ENCODE results near the gene TRIM7. TPM values are rescaled to one million over a fixed set of nuclear protein-coding genes. Genes with fewer than 3 reads are reported as not detected.
A peak's percentile ranks its signal among the peaks of the same experiment; 100 is the strongest.

Gene TRIM7
- total and polyA plus RNA-seq, 9 of the 15 experiments (the other 6 are each of a cell fraction or from before 2014, with no cell fraction given), result 2.6 to 14.9 (median 8.9) TPM

DNA sequence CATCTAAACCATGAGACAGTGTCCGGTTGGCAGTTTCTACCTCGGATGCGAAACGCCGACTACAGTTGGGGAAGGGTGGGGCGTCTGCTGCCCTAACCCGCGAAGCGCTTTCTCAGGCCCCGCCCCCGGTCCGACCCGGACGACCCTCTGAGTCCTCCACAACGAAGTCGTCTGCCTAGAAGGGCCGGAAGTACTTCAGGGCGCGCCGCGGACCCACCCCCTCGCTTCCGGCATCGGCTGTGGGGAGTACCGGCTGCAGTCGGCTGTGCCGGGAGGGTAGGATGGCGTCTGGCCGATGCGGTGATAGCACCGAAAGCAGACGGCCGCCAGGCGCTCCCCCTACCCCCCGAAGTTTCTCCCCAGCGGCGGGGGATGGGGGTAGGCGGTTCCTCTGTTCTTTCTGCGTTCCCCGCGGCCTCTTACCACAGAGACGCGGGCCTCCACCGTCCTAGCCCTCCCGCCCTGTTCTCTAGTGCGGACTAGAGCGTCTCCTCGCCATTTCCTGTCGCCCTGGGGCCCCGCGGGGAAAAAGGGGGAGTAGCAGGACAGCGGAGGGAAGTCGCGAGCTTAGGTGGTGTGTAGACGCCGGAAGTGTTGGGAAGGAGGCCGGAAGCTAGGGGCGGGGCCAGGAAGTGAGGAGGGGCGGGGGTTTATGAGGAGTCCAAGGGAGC is 18.2 kb upstream of the TRIM7 start, which contains the start of gene TRIM41 (continued):
- TF ChIP-seq, protein P1, sequence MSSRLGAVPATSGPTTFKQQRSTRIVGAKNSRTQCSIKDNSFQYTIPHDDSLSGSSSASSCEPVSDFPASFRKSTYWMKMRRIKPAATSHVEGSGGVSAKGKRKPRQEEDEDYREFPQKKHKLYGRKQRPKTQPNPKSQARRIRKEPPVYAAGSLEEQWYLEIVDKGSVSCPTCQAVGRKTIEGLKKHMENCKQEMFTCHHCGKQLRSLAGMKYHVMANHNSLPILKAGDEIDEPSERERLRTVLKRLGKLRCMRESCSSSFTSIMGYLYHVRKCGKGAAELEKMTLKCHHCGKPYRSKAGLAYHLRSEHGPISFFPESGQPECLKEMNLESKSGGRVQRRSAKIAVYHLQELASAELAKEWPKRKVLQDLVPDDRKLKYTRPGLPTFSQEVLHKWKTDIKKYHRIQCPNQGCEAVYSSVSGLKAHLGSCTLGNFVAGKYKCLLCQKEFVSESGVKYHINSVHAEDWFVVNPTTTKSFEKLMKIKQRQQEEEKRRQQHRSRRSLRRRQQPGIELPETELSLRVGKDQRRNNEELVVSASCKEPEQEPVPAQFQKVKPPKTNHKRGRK (tag; IDR thresholded peaks at IDR 0.05), result no peak
- TF ChIP-seq, protein P2, sequence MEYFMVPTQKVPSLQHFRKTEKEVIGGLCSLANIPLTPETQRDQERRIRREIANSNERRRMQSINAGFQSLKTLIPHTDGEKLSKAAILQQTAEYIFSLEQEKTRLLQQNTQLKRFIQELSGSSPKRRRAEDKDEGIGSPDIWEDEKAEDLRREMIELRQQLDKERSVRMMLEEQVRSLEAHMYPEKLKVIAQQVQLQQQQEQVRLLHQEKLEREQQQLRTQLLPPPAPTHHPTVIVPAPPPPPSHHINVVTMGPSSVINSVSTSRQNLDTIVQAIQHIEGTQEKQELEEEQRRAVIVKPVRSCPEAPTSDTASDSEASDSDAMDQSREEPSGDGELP (CRISPR knock-in tag; IDR thresholded peaks at IDR 0.05; ENCODE audit: borderline replicate concordance), result peak; percentile 79; the same call in 1 of the 2 replicates
- TF ChIP-seq DIDO1 (tag; IDR thresholded peaks at IDR 0.05; ENCODE audit: low read depth) (peak; percentile 76; the same call in 1 of the 2 replicates), SMAD3 (CRISPR knock-in tag; conservative IDR thresholded peaks at IDR 0.05) (0 out of 2 replicates have a peak, but pooled peaks have one; percentile 12), NCOA6 (IDR thresholded peaks at IDR 0.05) (no peak), CREBBP (IDR thresholded peaks at IDR 0.05; ENCODE audit: low read depth, low read length) (no peak), POLR3A (IDR thresholded peaks at IDR 0.05; ENCODE audit: borderline replicate concordance, extremely low read depth, insufficient read depth, insufficient read length) (no peak), ZNF253 (CRISPR knock-in tag; conservative IDR thresholded peaks at IDR 0.05) (no peak), ZNF311 (CRISPR knock-in tag; IDR thresholded peaks at IDR 0.05) (peak; percentile 49; the same call in 1 of the 2 replicates), ELF4 (CRISPR knock-in tag; IDR thresholded peaks at IDR 0.05) (no peak), RBM14 (IDR thresholded peaks at IDR 0.05; ENCODE audit: borderline replicate concordance, insufficient read depth, low read depth, low read length) (0 out of 2 replicates have a peak, but pooled peaks have one; percentile 32), SMARCE1 (IDR thresholded peaks at IDR 0.05) (no peak), PCBP2 (IDR thresholded peaks at IDR 0.05; ENCODE audit: low read depth, low read length, poor library complexity, severe bottlenecking) (no peak), HDAC8 (tag; IDR thresholded peaks at IDR 0.05) (no peak), ZNF12 (CRISPR knock-in tag; IDR thresholded peaks at IDR 0.05) (no peak), SMAD2 (IDR thresholded peaks at IDR 0.05; ENCODE audit: low read depth, low read length) (no peak), KAT2B (IDR thresholded peaks at IDR 0.05; ENCODE audit: low read depth, low read length) (no peak)
- TF ChIP-seq, protein P3, sequence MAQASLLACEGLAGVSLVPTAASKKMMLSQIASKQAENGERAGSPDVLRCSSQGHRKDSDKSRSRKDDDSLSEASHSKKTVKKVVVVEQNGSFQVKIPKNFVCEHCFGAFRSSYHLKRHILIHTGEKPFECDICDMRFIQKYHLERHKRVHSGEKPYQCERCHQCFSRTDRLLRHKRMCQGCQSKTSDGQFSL (CRISPR knock-in tag; IDR thresholded peaks at IDR 0.05), result peak; percentile 23; the same call in 1 of the 2 replicates
- TF ChIP-seq, protein P3 (tag; IDR thresholded peaks at IDR 0.05), result no peak; a peak in 1 of 4 replicates
- TF ChIP-seq, protein P4, sequence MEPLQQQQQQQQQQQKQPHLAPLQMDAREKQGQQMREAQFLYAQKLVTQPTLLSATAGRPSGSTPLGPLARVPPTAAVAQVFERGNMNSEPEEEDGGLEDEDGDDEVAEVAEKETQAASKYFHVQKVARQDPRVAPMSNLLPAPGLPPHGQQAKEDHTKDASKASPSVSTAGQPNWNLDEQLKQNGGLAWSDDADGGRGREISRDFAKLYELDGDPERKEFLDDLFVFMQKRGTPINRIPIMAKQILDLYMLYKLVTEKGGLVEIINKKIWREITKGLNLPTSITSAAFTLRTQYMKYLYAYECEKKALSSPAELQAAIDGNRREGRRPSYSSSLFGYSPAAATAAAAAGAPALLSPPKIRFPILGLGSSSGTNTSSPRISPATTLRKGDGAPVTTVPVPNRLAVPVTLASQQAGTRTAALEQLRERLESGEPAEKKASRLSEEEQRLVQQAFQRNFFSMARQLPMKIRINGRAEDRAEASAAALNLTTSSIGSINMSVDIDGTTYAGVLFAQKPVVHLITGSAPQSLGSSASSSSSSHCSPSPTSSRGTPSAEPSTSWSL (CRISPR knock-in tag; IDR thresholded peaks at IDR 0.05; ENCODE audit: borderline replicate concordance), result no peak
